ENCODE results near the gene THOC1. TPM values are rescaled to one million over a fixed set of nuclear protein-coding genes. Genes with fewer than 3 reads are reported as not detected.

Gene THOC1
- total and polyA plus RNA-seq, 2 donors (not counting 1 experiment from before 2014, with no cell fraction given), result 18.3 to 78.7 TPM

- TF ChIP-seq EZH2 (IDR thresholded peaks at IDR 0.05; ENCODE audit: borderline replicate concordance, insufficient read depth, low read depth, low read length, poor library complexity, severe bottlenecking), result no peak
- no peak for TF ChIP-seq CTCF (IDR thresholded peaks at IDR 0.05)
- Mint-ChIP-seq H3K9me3 (ENCODE audit: insufficient read depth) (no peaks in the 10 kb centered on the region), H3K27ac (no peak overlapping the region), H3K27me3 (no peaks in the 10 kb centered on the region), H3K4me1 (no peaks in the 10 kb centered on the region), H3K4me3 (no peak overlapping the region)
- Histone ChIP-seq H4K20me1 (ENCODE audit: control insufficient read depth, insufficient read depth, low read length, poor library complexity, severe bottlenecking) (no peaks in the 10 kb centered on the region), H3K4me1 (ENCODE audit: control insufficient read depth in 2 of 2, insufficient read depth in 2 of 2, low read length in 2 of 2) (no peaks in the 10 kb centered on the region), H3K4me3 (ENCODE audit: control extremely low read depth in 1 of 5, extremely low read depth in 1 of 5, insufficient read depth in 1 of 5, low read depth in 2 of 5, low read length in 4 of 5) (no peak overlapping the region), H3K9ac (ENCODE audit: low read length) (no peak overlapping the region), H3K9me3 (ENCODE audit: control extremely low read depth in 1 of 3, control insufficient read depth in 2 of 3, insufficient read depth in 1 of 3, low read length in 2 of 3) (no peaks in the 10 kb centered on the region), H3K79me2 (ENCODE audit: control insufficient read depth, insufficient read depth, low read length) (no peaks in the 10 kb centered on the region), H3K4me2 (replicated peaks; ENCODE audit: low read depth, low read length, poor library complexity, severe bottlenecking) (no peak overlapping the region), H3K27me3 (replicated peaks in 1 of 4; ENCODE audit: control extremely low read depth in 1 of 4, control insufficient read depth in 3 of 4, insufficient read depth in 4 of 4, low read length in 3 of 4) (no peaks in the 10 kb centered on the region), H3K27ac (ENCODE audit: low read length in 2 of 2) (no peak overlapping the region), H2AFZ (ENCODE audit: insufficient read depth, low read depth, low read length, poor library complexity, severe bottlenecking) (no peak overlapping the region), H3K36me3 (replicated peaks in 1 of 2; ENCODE audit: control extremely low read depth in 1 of 2, control insufficient read depth in 1 of 2, extremely low read depth in 1 of 2, insufficient read depth in 2 of 2, low read length in 1 of 2) (peaks cover 0 to 68% of the 10 kb centered on the region in 2 experiments)
- POLR2A ChIA-PET, result no interaction called here
- no CpG with 5 or more reads among the region's 2 CpGs for WGBS (ENCODE audit: insufficient coverage)
- ATAC-seq (ENCODE audit: low read depth), result no peak
- no peak for DNase-seq
- CTCF ChIA-PET, result interaction anchor here (1.2 kb wide), 1 partner anchor 48 kb away, joined by 3 read pairs; no protein-coding TSS in a partner anchor
- intact Hi-C loops (cut with micrococcal nuclease), result no loop called here
Measured at GRCh38 chr18:260547-260946, 7.3 kb downstream of the THOC1 start.

- Histone ChIP-seq H3K27ac (ENCODE audit: low read length in 2 of 2) (no peak overlapping the region), H4K20me1 (ENCODE audit: control insufficient read depth, insufficient read depth, low read length, poor library complexity, severe bottlenecking) (no peaks in the 10 kb centered on the region), H3K9ac (ENCODE audit: low read length) (no peak overlapping the region), H3K36me3 (replicated peaks in 1 of 2; ENCODE audit: control extremely low read depth in 1 of 2, control insufficient read depth in 1 of 2, extremely low read depth in 1 of 2, insufficient read depth in 2 of 2, low read length in 1 of 2) (peaks cover 13 to 91% of the 10 kb centered on the region in 2 experiments), H3K79me2 (ENCODE audit: control insufficient read depth, insufficient read depth, low read length) (no peaks in the 10 kb centered on the region), H3K9me3 (ENCODE audit: control extremely low read depth in 1 of 3, control insufficient read depth in 2 of 3, insufficient read depth in 1 of 3, low read length in 2 of 3) (no peaks in the 10 kb centered on the region), H2AFZ (ENCODE audit: insufficient read depth, low read depth, low read length, poor library complexity, severe bottlenecking) (no peak overlapping the region), H3K4me3 (ENCODE audit: control extremely low read depth in 1 of 5, extremely low read depth in 1 of 5, insufficient read depth in 1 of 5, low read depth in 2 of 5, low read length in 4 of 5) (no peak overlapping the region), H3K4me1 (ENCODE audit: control insufficient read depth in 2 of 2, insufficient read depth in 2 of 2, low read length in 2 of 2) (no peaks in the 10 kb centered on the region), H3K4me2 (replicated peaks; ENCODE audit: low read depth, low read length, poor library complexity, severe bottlenecking) (no peak overlapping the region), H3K27me3 (replicated peaks in 1 of 4; ENCODE audit: control extremely low read depth in 1 of 4, control insufficient read depth in 3 of 4, insufficient read depth in 4 of 4, low read length in 3 of 4) (no peaks in the 10 kb centered on the region)
- Mint-ChIP-seq H3K9me3 (ENCODE audit: insufficient read depth) (no peaks in the 10 kb centered on the region), H3K4me3 (no peak overlapping the region), H3K4me1 (no peaks in the 10 kb centered on the region), H3K27me3 (no peaks in the 10 kb centered on the region), H3K27ac (no peak overlapping the region)
- DNase-seq (no peak), ATAC-seq (ENCODE audit: low read depth) (no peak)
- no peak for TF ChIP-seq EZH2 (IDR thresholded peaks at IDR 0.05; ENCODE audit: borderline replicate concordance, insufficient read depth, low read depth, low read length, poor library complexity, severe bottlenecking)
- TF ChIP-seq CTCF (IDR thresholded peaks at IDR 0.05), result no peak
- ChIA-PET CTCF (no interaction called here), POLR2A (no interaction called here)
- WGBS (ENCODE audit: insufficient coverage), result 100% methylated on average over 2 of the region's 4 CpGs
- intact Hi-C loops (cut with micrococcal nuclease), result no loop called here
Measured at GRCh38 chr18:255171-255570, 12.7 kb downstream of the THOC1 start.
